Limb (tissue), 2 donors: ENCODE measurements around the gene PHOX2B.
A peak's percentile ranks its signal among the peaks of the same experiment; 100 is the strongest.
"Not testable (repeated sequence)": the region's sequence is repeated elsewhere in the genome, so short reads cannot be mapped to it uniquely, and the experiment has no call there.

Experiments
- DNase-seq, 2 donors: peaks; one replicate each; pipeline ENCODE4 v3.0.0-alpha.2; 2016; ENCODE audit errors: extremely low spot score in 2 of 2

Gene PHOX2B

DNA sequence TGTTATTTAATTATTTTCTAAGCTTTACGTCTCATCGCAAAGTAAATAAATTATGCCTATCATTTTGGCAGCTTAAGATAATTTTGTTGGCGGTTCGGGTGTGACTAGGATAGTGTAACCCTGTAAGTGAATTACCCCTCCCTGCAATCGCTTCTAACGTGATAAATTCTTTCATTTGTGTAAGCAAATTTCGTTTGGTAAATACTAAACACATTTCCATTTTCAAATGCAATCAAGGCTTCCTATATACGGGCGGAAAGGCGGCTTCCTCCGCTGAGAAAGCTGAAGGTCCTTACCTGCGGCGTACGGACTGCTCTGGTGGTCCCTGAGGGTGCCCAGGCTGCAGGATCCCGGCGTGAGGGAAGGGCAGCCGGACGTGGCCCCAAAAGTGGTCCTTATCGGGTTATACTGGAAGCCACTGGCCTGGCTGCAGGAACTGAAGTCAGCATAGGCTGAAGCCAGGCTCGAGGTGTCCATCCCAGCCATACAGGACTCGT is 403 bp downstream of the PHOX2B start:
- DNase-seq, result peak in 1 of 2 donors; percentile 49

DNA sequence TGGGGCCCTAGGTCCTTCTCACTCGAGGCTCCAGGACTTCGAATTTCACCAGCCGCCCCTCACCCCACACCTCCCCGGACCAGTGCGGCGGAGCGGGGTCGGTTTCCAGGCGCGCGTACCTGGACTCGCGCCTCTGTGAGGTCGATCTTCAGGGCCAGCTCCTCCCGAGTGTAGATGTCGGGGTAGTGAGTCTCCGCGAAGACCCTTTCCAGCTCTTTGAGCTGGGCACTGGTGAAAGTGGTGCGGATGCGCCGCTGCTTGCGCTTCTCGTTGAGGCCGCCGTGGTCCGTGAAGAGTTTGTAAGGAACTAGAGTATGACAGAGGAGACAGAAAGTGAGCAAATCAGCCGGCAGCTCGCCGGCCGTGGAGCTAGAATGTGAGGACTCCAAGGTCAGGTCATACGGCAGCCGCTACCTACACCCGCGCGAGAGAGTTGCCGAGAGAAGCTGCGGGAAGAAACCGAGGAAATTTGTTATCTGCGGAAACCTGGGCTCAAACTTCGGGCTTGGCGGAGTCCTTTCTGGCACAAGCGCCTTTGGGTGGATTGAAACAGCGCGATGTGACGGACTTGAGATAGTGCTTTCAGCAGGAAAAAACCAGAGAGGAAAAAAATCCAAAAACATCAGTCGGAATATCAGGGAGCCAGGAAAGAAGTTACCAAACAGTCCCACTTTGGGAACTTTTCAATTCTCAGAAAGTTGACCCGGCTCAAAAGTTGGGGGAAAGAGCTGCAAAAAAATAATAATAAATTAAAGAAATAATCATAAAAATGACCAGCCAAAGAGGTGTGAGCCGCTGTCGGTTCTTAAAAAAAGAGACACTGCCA is 1.1 kb downstream of the PHOX2B start:
- peak in 1 of 2 donors; percentile 56 for DNase-seq

DNA sequence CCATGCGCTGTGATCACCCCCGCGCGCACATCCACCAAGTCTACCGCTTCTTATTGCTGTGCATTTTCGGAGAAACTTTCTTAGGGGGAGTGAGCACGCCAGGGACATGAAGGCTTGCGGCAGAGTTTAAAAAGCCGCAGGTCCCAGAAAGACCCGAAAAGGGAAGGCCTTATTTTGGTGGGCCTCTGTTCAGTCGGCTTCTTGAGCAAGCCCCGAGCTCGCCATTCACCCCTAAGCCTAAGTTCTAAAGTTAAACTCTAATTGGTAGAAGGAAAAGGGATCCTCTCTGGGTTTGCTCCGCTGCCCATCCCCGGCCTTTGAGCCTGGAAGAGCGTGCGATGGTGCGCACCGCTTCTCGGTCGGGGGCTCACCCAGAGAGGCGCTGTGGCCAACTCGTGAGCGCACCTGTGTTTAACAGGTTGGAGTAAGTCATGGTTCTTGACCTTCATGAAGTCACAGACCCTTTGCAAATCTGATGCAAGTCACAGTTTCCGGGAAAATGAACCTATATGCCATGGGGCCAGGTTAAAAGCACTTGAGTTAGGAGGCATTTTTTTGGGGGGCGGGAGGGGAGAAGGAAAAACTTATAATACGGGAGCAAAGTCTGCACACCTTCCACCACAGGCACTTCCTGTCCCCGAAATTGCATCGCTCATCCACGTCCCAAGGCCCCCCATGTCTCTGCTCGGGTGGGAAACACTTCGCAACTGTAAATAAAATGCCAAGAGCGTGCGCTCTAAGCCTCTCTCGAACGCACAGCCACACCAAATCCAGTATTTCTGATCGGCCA is 1.9 kb downstream of the PHOX2B start:
- DNase-seq, result peak in 1 of 2 donors; percentile 47

DNA sequence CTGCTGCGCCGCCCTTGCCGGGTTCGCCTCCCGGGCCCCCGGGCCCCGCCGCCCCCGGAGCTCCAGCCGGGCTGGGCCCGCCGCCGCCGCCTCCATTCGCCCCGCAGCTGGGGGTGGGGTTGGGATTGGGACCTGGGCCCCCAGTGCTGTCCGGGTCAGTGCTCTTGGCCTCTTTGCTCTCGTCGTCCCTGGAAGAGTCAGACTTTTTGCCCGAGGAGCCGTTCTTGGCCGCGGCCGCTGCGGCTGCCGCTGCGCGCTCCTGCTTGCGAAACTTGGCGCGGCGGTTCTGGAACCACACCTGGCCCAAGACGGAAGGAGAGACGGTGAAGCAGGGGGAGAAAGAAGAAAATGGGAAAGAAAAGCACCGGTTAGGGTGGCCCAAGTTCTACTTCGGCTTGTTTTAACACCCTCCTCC is 2.5 kb downstream of the PHOX2B start:
- peak in 1 of 2 donors; percentile 51 for DNase-seq

DNA sequence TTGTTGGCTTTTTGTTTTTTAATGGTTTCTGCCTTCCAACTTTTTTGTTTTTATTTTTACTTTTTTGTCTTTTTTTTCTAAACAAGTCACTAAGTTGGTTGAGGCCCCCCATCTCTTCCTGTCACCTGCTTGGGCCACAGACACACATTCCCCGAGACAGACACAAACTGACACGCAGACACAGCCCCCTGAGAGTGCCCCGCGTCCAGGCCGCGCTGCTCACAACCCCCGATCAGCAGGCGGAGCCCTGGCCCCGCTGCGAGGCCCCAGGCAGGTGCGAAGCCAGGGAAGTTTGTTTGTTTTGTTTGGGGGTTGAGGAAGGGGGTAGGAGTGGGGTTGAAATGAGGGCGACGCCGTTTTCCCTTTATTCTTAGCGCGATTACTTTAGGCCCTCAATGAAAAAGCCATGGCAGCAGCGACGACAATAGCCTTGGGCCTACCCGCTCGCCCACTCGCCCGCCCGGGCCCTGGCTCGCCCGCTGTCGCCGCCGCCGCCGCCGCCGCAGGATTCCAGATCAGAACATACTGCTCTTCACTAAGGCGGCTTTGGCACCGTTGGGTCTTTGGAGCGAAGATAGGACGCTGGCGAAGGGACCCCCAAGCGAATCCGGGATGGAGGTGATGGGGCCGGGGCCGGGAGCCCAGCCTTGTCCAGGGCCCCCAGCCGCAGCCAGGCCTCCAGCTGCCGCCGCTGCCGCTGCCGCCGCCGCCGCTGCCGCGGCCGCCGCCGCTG is 3.1 kb downstream of the PHOX2B start:
- DNase-seq, result peak in 1 of 2 donors; percentile 37

- DNase-seq, result peak in 1 of 2 donors; percentile 41
Observed at GRCh38 chr4:41744572-41745291, 3.8 kb downstream of the PHOX2B start.

DNA sequence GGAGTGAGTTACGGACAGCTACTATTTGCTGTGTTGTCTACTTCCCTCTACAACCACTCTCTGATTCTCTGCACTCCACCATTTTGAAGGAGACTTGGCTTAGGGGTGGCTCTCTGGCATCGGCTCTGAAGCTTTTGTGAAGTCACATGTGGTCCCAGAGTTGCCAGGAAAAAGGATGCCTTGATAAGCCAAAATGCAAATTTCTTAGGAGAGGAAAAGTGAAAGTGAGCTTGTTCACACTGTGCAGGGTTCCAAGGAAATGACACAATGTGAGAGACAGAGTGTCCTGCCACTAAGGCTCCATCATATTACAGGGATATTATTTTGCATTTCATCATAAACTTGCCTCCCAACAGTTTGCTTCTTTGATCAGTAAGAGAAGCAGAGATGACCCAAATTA is 7.2 kb downstream of the PHOX2B start:
- DNase-seq, result no peak

GRCh38 chr4:41737491-41737890 is 11.0 kb downstream of the PHOX2B start:
- not testable (repeated sequence) for DNase-seq

GRCh38 chr4:41734371-41734770 is 14.2 kb downstream of the PHOX2B start:
- DNase-seq, result no peak

GRCh38 chr4:41731569-41732126 is 16.9 kb downstream of the PHOX2B start:
- no peak for DNase-seq

- DNase-seq, result no peak
Observed at GRCh38 chr4:41728573-41728913, 20.0 kb downstream of the PHOX2B start.

- no peak for DNase-seq
Observed at GRCh38 chr4:41727861-41728572, 20.5 kb downstream of the PHOX2B start.

- DNase-seq, result no peak
Observed at GRCh38 chr4:41725254-41725653, 23.3 kb downstream of the PHOX2B start.

DNA sequence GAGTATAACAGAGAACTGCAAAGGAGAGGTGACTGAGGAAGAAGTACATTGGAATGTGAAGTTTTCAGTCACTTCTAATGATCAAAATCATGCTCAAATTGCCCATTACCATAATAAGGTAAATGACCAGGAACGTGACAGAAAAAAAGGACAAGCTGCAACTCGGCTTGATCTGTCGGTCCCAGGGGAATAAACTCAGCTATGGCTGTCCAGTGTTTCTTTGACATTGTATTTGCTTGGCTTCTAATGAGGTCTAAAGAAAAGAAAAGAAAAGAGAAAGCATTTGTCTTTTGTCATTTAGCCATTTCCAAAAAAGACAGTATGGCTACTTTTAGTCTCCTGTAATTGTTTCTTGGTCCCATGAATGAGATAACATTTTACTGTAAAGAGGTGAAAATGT is 25.2 kb downstream of the PHOX2B start:
- DNase-seq, result no peak

DNA sequence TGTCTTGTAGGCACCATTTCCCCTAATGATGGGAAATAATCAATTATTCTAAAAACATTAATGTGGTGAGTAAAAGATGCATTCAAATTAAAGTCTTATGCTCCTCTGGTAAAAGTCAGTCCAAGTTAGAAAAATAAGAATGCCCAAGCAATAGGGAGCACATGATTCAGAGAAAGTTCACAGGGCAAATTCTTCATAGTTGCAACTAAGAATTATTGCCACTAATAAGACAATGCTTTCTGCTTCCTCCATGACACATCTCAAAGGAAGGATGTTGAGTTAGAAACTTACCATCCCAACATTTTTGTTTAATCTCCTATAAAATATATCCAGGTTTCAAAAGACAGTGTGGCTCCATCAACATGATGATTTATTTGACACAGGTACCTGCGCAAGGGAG is 26.3 kb downstream of the PHOX2B start:
- no peak for DNase-seq

GRCh38 chr4:41719417-41719816 is 29.1 kb downstream of the PHOX2B start:
- DNase-seq, result no peak

DNA sequence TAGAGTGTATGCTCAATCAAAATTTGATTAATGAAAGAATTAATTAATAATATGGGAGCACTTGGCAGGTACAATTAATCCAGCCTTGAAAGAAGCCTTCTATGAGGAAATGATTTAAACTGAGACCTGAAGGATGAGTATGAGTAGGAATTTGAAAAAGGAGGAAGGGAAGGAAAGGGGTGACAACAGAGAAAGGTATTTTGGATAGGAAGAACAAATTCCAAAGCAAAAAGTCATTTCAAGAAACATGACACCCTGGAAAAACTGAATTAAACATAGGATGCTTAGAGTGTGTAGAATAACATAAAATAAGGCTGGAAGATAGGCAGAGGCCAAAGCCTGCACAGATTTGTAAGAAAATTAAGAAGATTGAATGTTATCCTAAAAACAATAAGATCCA is 29.6 kb downstream of the PHOX2B start:
- no peak for DNase-seq

DNA sequence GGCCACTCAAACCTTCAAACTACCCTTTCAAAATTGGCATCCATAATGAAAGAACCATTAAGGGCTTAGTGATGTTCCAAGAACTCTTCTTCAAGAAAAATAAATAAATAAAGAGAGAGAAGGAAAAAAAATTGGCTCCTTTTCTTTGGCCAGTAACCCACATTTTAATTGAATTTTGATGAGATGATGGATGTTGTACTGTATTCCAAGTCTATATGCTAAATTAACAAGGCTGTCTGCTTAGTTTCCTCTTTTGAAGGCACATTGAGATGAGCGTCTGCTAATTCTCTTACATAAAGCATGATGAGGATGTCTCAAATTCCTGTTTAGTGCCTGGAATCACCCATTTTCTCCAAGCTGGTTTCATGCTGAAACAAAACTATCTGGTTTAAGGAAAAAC is 33.4 kb downstream of the PHOX2B start:
- DNase-seq, result no peak

- DNase-seq, result no peak
Observed at GRCh38 chr4:41714364-41715000, 34.0 kb downstream of the PHOX2B start.

DNA sequence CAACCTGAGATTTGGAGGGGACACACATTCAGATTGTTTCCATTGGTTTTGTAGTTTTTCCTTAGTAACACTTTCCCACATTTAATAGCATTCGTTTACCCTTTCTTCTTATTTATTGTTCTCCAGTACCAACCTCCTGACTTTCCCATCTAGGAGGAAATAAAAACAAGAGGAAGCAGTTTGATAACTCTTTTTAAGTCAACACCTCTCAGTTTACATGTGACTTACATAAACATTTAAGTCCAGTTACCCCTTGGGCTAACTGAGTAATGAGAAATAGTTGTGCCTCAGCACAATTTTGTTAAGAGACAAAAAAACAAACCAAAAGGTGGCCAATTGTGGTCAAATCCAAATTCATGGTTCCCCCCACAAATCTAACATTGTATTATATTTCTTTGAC is 34.8 kb downstream of the PHOX2B start:
- DNase-seq, result no peak
